ENCODE measurements around the gene ERRFI1.

ERRFI1 gene

GRCh38 chr1:7989762-7990428, 36.2 kb downstream of the ERRFI1 start:
- Histone ChIP-seq H3K4me3 (ENCODE audit: low read depth, low read length) (no peak overlapping the region), H3K4me1 (no peaks in the 10 kb centered on the region), H3K27me3 (no peaks in the 10 kb centered on the region), H3K9me3 (no peaks in the 10 kb centered on the region), H3K36me3 (0 out of 2 replicates have a peak, but pooled peaks cover 4% of the 10 kb centered on the region)
- no peak for DNase-seq
- TF ChIP-seq CTCF (IDR thresholded peaks at IDR 0.05; ENCODE audit: low read depth, low read length) = no peak

GRCh38 chr1:7988576-7988975, 37.5 kb downstream of the ERRFI1 start:
- Histone ChIP-seq H3K9me3 (no peaks in the 10 kb centered on the region), H3K36me3 (peaks cover 6% of the 10 kb centered on the region), H3K4me1 (no peaks in the 10 kb centered on the region), H3K27me3 (no peaks in the 10 kb centered on the region), H3K4me3 (ENCODE audit: low read depth, low read length) (no peak overlapping the region)
- no peak for TF ChIP-seq CTCF (IDR thresholded peaks at IDR 0.05; ENCODE audit: low read depth, low read length)
- no peak for DNase-seq

GRCh38 chr1:7987528-7987927, 38.6 kb downstream of the ERRFI1 start:
- no peaks in the 10 kb centered on the region for H3K4me1 ChIP-seq
- no peak overlapping the region for H3K4me3 ChIP-seq (ENCODE audit: low read depth, low read length)
- peaks cover 16% of the 10 kb centered on the region for H3K36me3 ChIP-seq
- no peaks in the 10 kb centered on the region for H3K27me3 ChIP-seq
- DNase-seq = no peak
- H3K9me3 ChIP-seq = no peaks in the 10 kb centered on the region
- TF ChIP-seq CTCF (IDR thresholded peaks at IDR 0.05; ENCODE audit: low read depth, low read length) = no peak

GRCh38 chr1:7985851-7986612, 40.1 kb downstream of the ERRFI1 start:
- Histone ChIP-seq H3K9me3 (no peaks in the 10 kb centered on the region), H3K4me3 (ENCODE audit: low read depth, low read length) (no peak overlapping the region), H3K36me3 (peaks cover 18% of the 10 kb centered on the region), H3K27me3 (no peaks in the 10 kb centered on the region), H3K4me1 (no peaks in the 10 kb centered on the region)
- DNase-seq = no peak
- no peak for TF ChIP-seq CTCF (IDR thresholded peaks at IDR 0.05; ENCODE audit: low read depth, low read length)

GRCh38 chr1:7984811-7985210, 41.3 kb downstream of the ERRFI1 start:
- Histone ChIP-seq H3K4me1 (no peaks in the 10 kb centered on the region), H3K4me3 (ENCODE audit: low read depth, low read length) (no peak overlapping the region), H3K27me3 (no peaks in the 10 kb centered on the region), H3K36me3 (peaks cover 18% of the 10 kb centered on the region), H3K9me3 (no peaks in the 10 kb centered on the region)
- DNase-seq = no peak
- no peak for TF ChIP-seq CTCF (IDR thresholded peaks at IDR 0.05; ENCODE audit: low read depth, low read length)

Data from BE2C (cell line).